ENCODE results near the gene NFIB. TPM values are rescaled to one million over a fixed set of nuclear protein-coding genes. Genes with fewer than 3 reads are reported as not detected.

NFIB gene
- total RNA-seq, 2 donors from 2014 or later: 74.4 to 80.1 TPM

DNA sequence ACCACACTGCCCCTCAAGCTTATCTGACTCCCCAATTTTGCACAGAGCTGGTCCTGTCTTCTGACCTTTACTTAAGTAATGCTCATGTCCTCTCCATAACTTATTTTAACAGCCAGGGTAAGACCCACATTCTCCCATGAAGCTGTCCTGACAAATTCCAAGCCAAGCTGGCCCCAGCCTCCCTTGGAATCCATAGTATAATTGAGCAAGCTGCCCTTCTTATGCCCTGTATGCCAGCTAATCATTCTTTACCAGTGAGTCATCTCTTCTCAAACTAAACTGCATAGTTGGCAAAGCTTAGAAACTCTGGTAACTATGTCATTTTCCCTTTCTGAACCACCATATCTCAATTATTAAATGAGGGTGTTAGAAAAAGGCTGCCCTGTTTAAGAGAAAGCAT is 92.4 kb downstream of the NFIB start:
- Histone ChIP-seq H3K27me3 (no peaks in the 10 kb centered on the region), H3K36me3 (no peaks in the 10 kb centered on the region), H3K27ac (peak overlapping the region in 1 of 2 donors; percentile 61), H3K4me1 (peaks cover 0 to 55% of the 10 kb centered on the region in 2 donors), H3K9me3 (no peaks in the 10 kb centered on the region), H3K4me3 (no peak overlapping the region)
- no peak for DNase-seq (ENCODE audit: low spot score)
- TF ChIP-seq, protein P1, sequence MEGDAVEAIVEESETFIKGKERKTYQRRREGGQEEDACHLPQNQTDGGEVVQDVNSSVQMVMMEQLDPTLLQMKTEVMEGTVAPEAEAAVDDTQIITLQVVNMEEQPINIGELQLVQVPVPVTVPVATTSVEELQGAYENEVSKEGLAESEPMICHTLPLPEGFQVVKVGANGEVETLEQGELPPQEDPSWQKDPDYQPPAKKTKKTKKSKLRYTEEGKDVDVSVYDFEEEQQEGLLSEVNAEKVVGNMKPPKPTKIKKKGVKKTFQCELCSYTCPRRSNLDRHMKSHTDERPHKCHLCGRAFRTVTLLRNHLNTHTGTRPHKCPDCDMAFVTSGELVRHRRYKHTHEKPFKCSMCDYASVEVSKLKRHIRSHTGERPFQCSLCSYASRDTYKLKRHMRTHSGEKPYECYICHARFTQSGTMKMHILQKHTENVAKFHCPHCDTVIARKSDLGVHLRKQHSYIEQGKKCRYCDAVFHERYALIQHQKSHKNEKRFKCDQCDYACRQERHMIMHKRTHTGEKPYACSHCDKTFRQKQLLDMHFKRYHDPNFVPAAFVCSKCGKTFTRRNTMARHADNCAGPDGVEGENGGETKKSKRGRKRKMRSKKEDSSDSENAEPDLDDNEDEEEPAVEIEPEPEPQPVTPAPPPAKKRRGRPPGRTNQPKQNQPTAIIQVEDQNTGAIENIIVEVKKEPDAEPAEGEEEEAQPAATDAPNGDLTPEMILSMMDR (IDR thresholded peaks at IDR 0.05): no peak

DNA sequence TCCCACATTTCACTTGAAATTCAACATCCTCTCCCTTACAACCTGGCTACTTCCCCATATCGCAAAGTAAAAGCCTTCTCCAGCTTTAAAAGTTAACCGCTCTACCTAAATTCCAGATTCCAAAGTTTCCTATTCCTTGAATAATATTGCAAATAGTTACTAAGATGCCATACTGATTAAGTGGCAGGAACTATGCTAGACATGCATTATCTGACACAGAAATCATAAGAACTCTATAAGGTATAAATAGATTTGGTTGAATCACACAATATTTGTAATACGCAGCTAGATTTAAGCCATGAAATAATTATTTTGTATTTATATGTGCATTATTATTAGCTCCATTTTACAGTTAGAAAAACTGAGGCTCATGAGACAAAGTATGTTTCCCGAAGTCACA is 92.8 kb downstream of the NFIB start:
- no peaks in the 10 kb centered on the region for H3K36me3 ChIP-seq
- H3K4me1 ChIP-seq: peaks cover 0 to 56% of the 10 kb centered on the region in 2 donors
- no peak overlapping the region for H3K4me3 ChIP-seq
- DNase-seq (ENCODE audit: low spot score): no peak
- no peaks in the 10 kb centered on the region for H3K9me3 ChIP-seq
- H3K27ac ChIP-seq: peak overlapping the region in 1 of 2 donors; percentile 61
- H3K27me3 ChIP-seq: no peaks in the 10 kb centered on the region
- TF ChIP-seq, protein P1 (IDR thresholded peaks at IDR 0.05): no peak

DNA sequence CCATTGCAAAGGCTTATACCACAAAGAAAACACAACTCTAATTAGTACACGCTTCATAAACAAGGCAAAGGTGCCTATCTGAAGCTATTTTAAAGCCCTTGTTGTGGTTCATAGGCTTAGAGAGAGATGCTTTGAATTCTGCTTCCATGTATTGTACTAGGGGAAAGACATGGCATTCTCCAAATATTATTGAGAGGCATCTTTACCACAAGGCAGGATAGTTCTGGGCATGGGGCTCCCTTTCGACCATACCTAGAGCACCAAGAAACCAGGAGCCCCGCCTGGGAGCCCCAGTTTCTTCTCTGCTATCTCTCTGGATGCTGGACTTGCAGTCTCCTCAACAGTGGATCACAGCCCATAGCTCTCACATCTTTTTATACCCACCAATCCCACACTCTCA is 93.7 kb downstream of the NFIB start:
- no peak for DNase-seq (ENCODE audit: low spot score)
- peaks cover 0 to 63% of the 10 kb centered on the region in 2 donors for H3K4me1 ChIP-seq
- no peaks in the 10 kb centered on the region for H3K9me3 ChIP-seq
- no peak overlapping the region for H3K4me3 ChIP-seq
- H3K27me3 ChIP-seq: no peaks in the 10 kb centered on the region
- peak overlapping the region in 1 of 2 donors; percentile 61 for H3K27ac ChIP-seq
- TF ChIP-seq, protein P1 (IDR thresholded peaks at IDR 0.05): no peak
- H3K36me3 ChIP-seq: no peaks in the 10 kb centered on the region

DNA sequence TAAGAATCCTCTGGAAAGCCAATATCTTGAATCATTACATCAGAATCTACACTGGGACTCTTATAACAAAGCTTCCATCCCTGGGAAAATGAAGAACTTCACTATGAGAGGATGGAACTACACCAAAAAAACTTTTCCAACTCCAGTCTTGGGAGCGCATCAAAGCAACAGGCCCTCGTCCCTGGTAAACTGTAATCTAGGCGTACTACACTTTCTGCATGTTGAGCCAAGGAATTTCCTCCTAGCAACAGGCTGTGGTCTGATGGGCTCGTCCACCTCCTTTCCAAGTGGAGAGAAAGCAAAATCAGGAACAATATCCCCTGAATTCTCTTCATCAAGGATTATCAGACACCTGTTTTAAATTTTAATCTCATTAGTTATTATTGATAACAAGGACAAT is 94.1 kb downstream of the NFIB start:
- H3K9me3 ChIP-seq: no peaks in the 10 kb centered on the region
- H3K36me3 ChIP-seq: no peaks in the 10 kb centered on the region
- H3K27me3 ChIP-seq: no peaks in the 10 kb centered on the region
- H3K4me1 ChIP-seq: peaks cover 0 to 63% of the 10 kb centered on the region in 2 donors
- peak overlapping the region in 1 of 2 donors; percentile 61 for H3K27ac ChIP-seq
- H3K4me3 ChIP-seq: no peak overlapping the region
- DNase-seq (ENCODE audit: low spot score): no peak
- TF ChIP-seq, protein P1 (IDR thresholded peaks at IDR 0.05): no peak

DNA sequence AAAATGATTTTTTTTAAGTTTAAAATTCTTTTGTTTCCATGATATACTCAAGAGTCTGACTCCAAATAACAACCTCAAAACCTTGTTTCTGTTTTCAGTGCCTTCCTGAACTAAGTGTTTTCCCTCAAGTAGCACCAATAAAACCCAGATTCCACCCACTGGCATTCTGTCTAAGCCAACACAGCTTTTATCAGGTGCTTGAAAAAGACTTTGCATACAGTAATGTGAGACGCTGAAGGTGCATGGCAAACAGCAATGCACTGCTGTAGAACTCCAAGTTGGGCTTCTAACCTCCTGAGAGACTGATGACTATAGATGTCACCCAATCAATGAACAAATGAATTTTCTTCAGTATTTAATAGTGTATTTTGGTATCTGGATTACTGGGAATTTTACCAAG is 95.7 kb downstream of the NFIB start:
- no peak overlapping the region for H3K4me3 ChIP-seq
- no peaks in the 10 kb centered on the region for H3K9me3 ChIP-seq
- no peak overlapping the region for H3K27ac ChIP-seq
- H3K36me3 ChIP-seq: no peaks in the 10 kb centered on the region
- TF ChIP-seq, protein P1 (IDR thresholded peaks at IDR 0.05): no peak
- H3K27me3 ChIP-seq: no peaks in the 10 kb centered on the region
- H3K4me1 ChIP-seq: peaks cover 0 to 74% of the 10 kb centered on the region in 2 donors
- DNase-seq (ENCODE audit: low spot score): no peak

DNA sequence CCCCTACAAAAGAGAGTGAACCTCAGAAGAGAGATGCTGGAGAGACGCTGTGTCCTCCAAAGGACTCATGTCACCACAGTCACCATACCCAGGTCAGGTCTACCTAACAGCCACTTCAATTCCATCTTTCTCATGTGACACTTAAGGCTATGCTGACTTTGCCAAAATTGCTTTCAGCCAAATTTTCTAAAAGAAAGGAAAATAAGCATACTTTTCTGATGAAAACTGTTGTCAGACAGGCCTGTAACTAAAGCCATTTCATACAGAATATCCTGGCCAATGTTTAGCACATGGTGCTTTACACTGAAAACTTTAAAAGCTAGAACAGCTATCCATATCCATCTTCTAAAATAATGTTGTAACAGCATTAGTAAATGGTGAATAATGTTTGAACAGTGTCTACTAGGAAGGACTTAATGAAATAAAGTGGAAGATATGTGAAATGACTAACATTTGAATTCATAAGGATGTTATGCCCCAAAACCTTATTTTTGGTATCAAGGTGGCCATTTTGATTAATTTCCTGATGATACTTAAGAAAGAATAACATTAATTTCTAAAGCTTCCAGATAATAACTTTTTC is 97.2 kb downstream of the NFIB start:
- Histone ChIP-seq H3K4me3 (no peak overlapping the region), H3K4me1 (peaks cover 0 to 77% of the 10 kb centered on the region in 2 donors), H3K27me3 (no peaks in the 10 kb centered on the region), H3K36me3 (no peaks in the 10 kb centered on the region), H3K27ac (no peak overlapping the region), H3K9me3 (no peaks in the 10 kb centered on the region)
- DNase-seq (ENCODE audit: low spot score): no peak
- TF ChIP-seq, protein P1 (IDR thresholded peaks at IDR 0.05): no peak
